HepG2 (cell line): ENCODE results near the gene PCYT2. TPM values are rescaled to one million over a fixed set of nuclear protein-coding genes. Genes with fewer than 3 reads are reported as not detected.
A peak's percentile ranks its signal among the peaks of the same experiment; 100 is the strongest.

Source experiments
- DPF2 ChIP-seq: sonication (generic); formaldehyde crosslinking; IDR thresholded peaks from 2 replicates; pipeline ENCODE4 v1.4.0; 2020; ENCODE audit warnings: mild to moderate bottlenecking, low read depth, missing genetic modification reagents, borderline replicate concordance
- HNF1B ChIP-seq: sonication (generic); formaldehyde crosslinking; IDR thresholded peaks from 2 replicates; pipeline ENCODE4 v1.5.1; 2020; ENCODE audit warnings: mild to moderate bottlenecking, moderate library complexity, missing genetic modification reagents
- MTA1 ChIP-seq: sonication (generic); formaldehyde crosslinking; IDR thresholded peaks from 2 replicates; pipeline ENCODE4 v1.4.0; 2020; ENCODE audit warnings: missing genetic modification reagents, mild to moderate bottlenecking, borderline replicate concordance
- NFE2L1 ChIP-seq: sonication (generic); formaldehyde crosslinking; IDR thresholded peaks from 2 replicates; pipeline ENCODE4 v1.4.0; 2020; ENCODE audit warnings: missing genetic modification reagents, mild to moderate bottlenecking, borderline replicate concordance
- PCBP1 ChIP-seq: fragments of 200-400 bp; formaldehyde crosslinking; IDR thresholded peaks from 2 replicates; pipeline ENCODE4 v1.6.1; 2017; ENCODE audit warnings: mild to moderate bottlenecking, low read depth, low read length, borderline replicate concordance
- PLRG1 ChIP-seq: fragments of 450-650 bp; conservative IDR thresholded peaks from 2 replicates; pipeline ENCODE4 v1.6.1; 2016
- PREB ChIP-seq: sonication (generic); formaldehyde crosslinking; IDR thresholded peaks from 2 replicates; pipeline ENCODE4 v1.4.0; 2020; ENCODE audit warnings: missing genetic modification reagents
- SKIL ChIP-seq: sonication (generic); formaldehyde crosslinking; IDR thresholded peaks from 2 replicates; pipeline ENCODE4 v1.8.0; 2022; ENCODE audit warnings: missing genetic modification reagents, mild to moderate bottlenecking, moderate library complexity, borderline replicate concordance
- SOX5 ChIP-seq: IDR thresholded peaks from 2 replicates; pipeline ENCODE4 v1.6.1; 2016; ENCODE audit warnings: borderline replicate concordance
- SRSF1 ChIP-seq: fragments of 200-400 bp; formaldehyde crosslinking; optimal IDR thresholded peaks from 2 replicates; pipeline ENCODE3; 2017; ENCODE audit warnings: mild to moderate bottlenecking, low read depth, low read length, moderate library complexity
- THAP11 ChIP-seq: IDR thresholded peaks from 2 replicates; pipeline ENCODE4 v1.6.1; 2016; ENCODE audit warnings: missing biosample characterization, missing genetic modification reagents
- YEATS4 ChIP-seq: sonication (generic); formaldehyde crosslinking; IDR thresholded peaks from 2 replicates; pipeline ENCODE4 v1.4.0; 2020; ENCODE audit warnings: missing genetic modification reagents, borderline replicate concordance
- YY1 ChIP-seq: IDR thresholded peaks from 2 replicates; pipeline ENCODE4 v1.6.1; 2011; ENCODE audit warnings: low read length, low read depth, moderate library complexity, mild to moderate bottlenecking; ENCODE audit not compliant: insufficient read depth, insufficient replicate concordance
- ZFP1 ChIP-seq: IDR thresholded peaks from 2 replicates; pipeline ENCODE4 v1.6.1; 2016
- ZNF292 ChIP-seq: sonication (generic); formaldehyde crosslinking; IDR thresholded peaks from 2 replicates; pipeline ENCODE4 v1.8.1; 2022; ENCODE audit warnings: mild to moderate bottlenecking, low read depth, missing genetic modification reagents, borderline replicate concordance
- ZNF710 ChIP-seq: sonication (generic); formaldehyde crosslinking; IDR thresholded peaks from 2 replicates; pipeline ENCODE4 v1.5.0; 2020; ENCODE audit warnings: mild to moderate bottlenecking, missing genetic modification reagents, borderline replicate concordance
- ZNF761 ChIP-seq: sonication (generic); formaldehyde crosslinking; conservative IDR thresholded peaks from 2 replicates; pipeline ENCODE4 v1.4.0; 2020; ENCODE audit warnings: mild to moderate bottlenecking, missing genetic modification reagents
- ZNF770 ChIP-seq: sonication (generic); formaldehyde crosslinking; IDR thresholded peaks from 2 replicates; pipeline ENCODE4 v1.5.0; 2020; ENCODE audit warnings: mild to moderate bottlenecking, missing genetic modification reagents
- ZNF792 ChIP-seq: IDR thresholded peaks from 2 replicates; pipeline ENCODE4 v1.6.1; 2016
- polyA plus RNA-seq, 8 experiments: library from polyadenylated mRNA; depleted of rRNA in 3 of 8; stranded (reverse) in 7 of 8; unstranded in 1 of 8; fragments of >200 nt; fragmentation: Illumina TruSeq in 4 of 8; extraction: Trizol in 4 of 8; gene quantifications; 2 replicates each; pipeline versions ENCODE4 v1.2.1 to v1.2.3, GENCODE V29; 2011 to 2016; ENCODE audit warnings: low read depth in 4 of 8, missing spikeins in 1 of 8, mixed read lengths in 1 of 8; ENCODE audit not compliant: insufficient read depth in 1 of 8
- total RNA-seq, 5 experiments: library from RNA; depleted of rRNA; stranded (reverse); fragments of >200 nt; fragmentation: Illumina TruSeq; extraction: Trizol; gene quantifications; 2 replicates each; pipeline ENCODE4 v1.2.3, GENCODE V29; 2016; ENCODE audit warnings: low read depth in 1 of 5

The PCYT2 gene
- total and polyA plus RNA-seq, 2 of the 13 experiments (the other 11 are each of a cell fraction or from before 2014, with no cell fraction given), result 147 to 297 TPM

GRCh38 chr17:81867170-81867990 is 43.8 kb downstream of the PCYT2 start (continued):
- TF ChIP-seq ZFP1 (CRISPR knock-in tag) (no peak), PCBP1 (peak; percentile 64; the same call in 1 of the 2 replicates), ZNF292 (CRISPR knock-in tag) (no peak), PLRG1 (no peak), DPF2 (CRISPR knock-in tag) (no peak), YY1 (peak; percentile 11), SKIL (no peak), HNF1B (CRISPR knock-in tag) (peak; percentile 51; the same call in 1 of the 2 replicates), ZNF792 (CRISPR knock-in tag) (no peak), PREB (CRISPR knock-in tag) (no peak), MTA1 (CRISPR knock-in tag) (no peak; the same call in 1 of the 2 replicates), ZNF761 (CRISPR knock-in tag) (peak; percentile 25), NFE2L1 (no peak; the same call in 1 of the 2 replicates), ZNF710 (CRISPR knock-in tag) (no peak), ZNF770 (CRISPR knock-in tag) (no peak), YEATS4 (no peak), SOX5 (no peak), THAP11 (CRISPR knock-in tag) (no peak), SRSF1 (peak; percentile 97)
